GM03348 (cell line): ENCODE data around the gene TMCC1.
"Not testable (repeated sequence)": the region's sequence is repeated elsewhere in the genome, so short reads cannot be mapped to it uniquely, and the experiment has no call there.

Experiments
- DNase-seq: peaks from one replicate; pipeline ENCODE4 v3.0.0; 2012; ENCODE audit warnings: low spot score

The TMCC1 gene

DNA sequence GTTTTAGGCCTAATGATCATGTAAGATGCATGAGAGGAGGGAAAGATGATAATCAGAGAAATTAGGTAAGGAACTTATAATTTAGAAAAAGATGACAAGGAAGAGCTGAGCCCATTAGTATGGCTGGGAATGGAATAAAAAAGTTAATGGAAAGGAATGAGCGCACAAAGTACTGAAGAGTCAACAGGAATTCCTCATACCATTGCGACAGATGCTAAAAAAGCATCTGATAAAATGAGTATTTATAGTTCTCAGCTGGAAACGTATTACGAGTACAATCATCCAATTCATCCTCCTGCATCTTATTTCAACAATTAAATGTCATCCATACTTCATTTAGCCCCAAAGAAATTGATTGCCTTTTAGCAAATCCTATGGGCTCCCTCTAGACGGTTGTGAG lies 58.9 kb downstream of the TMCC1 start:
- DNase-seq = no peak

DNA sequence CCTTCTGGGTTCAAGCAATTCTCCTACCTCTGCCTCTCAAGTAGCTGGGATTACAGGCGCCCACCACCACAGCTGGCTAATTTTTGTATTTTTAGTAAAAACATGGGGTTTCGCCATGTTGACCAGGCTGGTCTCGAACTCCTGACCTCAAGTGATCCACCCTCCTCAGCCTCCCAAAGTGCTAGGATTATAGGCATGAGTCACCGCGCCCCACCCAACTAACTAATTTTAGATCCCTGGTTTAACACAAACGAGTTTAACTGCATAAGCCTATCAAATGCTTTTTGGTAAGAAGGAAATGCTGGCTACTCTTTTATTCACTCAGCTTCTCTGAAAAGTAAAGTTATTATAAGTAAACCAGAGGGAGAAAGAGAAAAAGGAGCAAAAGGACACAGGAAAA lies 61.6 kb downstream of the TMCC1 start:
- DNase-seq = not testable (repeated sequence)

DNA sequence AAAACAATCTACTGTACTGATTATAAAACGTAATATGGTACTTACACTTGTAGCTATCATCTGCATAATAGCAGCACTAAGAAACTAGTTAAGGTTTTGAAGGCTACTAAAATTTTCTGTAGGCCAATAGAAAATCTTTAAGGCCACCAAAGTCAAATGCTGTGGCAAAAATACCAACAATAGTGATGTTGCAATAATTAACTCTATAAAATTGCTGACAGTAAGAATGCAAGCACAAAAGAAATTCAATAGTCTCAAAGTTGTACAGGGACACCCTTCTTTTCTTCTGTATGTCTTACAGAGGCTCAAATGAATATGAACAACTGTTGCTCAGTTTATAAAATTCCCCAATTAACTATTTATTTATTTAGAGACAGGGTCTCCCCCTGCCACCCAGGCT lies 62.0 kb downstream of the TMCC1 start:
- DNase-seq = no peak

DNA sequence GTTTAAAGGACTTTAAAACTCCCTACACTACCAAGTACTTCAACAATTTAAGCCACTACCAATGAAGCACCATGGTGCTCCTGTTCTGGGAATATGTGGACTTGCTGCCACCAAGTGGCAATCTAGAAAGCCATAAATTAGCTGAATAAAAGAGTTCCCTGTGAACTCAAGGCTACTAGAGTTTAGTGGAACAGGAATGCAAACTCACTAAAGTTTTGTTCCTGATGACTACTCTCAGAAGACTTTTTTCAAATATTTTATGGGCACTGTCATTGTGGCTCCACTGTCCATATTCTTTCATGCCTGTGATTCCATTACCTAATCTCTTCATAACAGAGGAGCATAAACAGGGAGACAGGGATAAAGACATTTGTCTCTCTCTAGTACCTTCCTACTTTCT lies 63.9 kb downstream of the TMCC1 start:
- peak; percentile 73 for DNase-seq

DNA sequence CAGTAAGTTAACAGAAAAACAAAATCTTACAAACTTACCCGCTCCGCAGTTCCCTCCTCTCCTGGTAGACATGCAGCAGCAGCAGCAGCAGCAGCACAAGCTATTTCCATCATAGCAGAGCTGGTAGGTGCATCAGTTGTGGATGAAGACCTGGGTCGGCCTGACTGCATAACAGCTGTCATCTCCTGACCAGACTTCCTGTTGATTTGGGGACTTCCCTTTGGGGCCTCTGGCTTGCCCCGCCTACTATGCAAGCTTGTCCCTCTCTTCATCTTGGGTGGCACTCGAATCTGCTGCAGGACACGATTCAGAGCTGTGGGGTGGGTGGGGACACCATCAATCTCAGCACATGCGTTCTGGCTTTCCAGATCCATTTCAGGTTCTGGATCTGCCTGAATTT lies 65.7 kb downstream of the TMCC1 start:
- DNase-seq = no peak

DNA sequence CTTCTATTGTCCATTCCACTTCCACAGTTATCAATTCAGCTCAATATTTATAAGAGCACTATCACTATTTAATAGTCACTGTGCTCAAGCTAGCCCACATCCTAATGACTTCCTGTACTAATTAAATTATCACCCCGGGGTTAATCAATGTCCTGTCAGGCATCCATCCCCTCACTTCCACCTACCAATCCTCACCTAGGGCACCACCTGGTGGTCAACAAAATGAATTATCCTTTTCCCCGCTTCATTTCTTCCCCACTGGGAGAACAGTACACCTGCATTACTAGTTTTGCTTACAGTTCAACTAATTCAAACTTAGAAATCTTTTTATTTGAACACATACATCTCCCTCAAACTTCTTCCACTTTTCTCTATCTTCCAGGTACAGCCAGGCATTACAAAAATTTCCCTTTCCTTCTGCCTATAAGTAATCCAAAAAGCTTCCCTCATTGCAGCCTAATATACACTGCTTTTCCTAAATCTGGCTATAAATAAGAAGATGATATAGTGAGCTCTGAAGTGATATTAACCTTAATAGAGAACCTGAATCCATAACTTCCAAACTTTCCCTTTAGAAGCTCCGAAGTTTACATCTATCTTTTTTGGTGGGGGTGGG lies 68.5 kb downstream of the TMCC1 start:
- peak; percentile 61 for DNase-seq

DNA sequence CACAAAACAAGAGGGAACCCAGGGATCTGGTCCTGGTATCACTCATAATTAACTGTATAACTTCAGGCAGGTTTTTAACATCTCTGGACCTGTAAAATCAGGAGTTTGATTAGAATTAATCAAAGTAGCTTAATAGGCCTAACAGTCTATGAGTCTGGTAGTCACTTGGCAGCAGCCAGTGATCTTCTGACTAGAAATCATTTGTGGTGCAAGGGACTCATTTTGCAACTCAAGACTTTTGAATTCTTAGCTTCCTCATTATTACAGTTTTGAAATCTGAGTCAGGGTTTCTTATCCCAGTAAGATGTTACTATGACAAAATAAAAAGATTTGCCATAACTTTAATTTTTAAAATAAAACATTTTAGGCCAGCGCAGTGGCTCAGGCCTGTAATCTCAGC lies 70.8 kb downstream of the TMCC1 start:
- DNase-seq = peak; percentile 71

DNA sequence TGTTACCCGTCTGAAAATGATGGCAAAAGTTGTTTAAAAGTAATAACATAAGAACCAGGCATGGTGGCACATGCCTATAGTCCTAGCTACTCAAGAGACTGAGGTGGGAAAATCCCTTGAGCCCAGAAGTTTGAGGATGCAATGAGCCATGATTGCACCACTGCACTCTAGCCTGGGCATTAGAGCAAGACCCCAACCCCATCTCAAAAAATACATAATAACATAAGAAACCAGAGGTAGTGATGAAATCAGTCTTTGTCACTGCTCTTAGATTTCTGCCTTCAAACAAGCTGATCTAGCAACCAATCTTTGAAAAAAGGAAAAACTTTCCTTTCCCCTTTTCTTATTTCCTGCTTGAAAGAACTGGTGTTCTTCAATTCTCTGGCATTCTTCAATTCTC lies 71.3 kb downstream of the TMCC1 start:
- DNase-seq = no peak

DNA sequence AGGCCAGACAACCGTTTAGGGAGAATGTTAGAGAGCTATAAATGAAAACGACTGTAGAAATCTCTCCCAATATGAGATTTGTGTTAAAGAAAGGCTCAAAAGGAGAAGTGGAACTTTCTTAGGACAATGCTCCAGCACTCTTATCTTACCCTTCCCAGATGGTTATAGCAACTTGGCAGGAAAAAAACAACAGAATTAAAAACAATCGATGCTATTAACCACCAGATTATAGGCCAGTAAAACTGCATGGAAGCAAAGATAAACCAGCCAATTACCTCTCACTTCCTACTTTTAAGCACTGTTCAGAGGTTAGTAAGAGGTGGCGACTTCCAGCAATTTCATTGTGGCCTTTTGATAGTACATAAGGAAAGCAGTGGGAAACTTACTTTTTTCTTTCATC lies 72.9 kb downstream of the TMCC1 start:
- DNase-seq = no peak

DNA sequence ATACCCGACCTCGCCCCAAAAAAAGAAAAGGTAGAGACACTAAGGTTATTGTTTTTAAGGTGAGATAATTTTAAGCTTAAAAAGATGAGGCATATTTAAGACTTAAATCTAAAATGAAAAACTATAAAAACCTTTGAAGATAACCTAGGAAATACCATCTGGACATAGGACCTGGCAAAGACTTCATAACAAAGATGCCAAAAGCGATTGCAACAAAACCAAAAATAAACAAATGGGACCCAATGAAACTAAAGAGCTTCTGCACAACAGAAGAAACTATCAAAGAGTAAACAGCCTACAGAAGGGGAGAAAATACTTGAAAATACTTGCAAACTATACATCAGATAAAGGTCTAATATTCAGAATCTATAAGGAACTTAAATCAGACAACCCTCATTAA lies 80.9 kb downstream of the TMCC1 start:
- no peak for DNase-seq

DNA sequence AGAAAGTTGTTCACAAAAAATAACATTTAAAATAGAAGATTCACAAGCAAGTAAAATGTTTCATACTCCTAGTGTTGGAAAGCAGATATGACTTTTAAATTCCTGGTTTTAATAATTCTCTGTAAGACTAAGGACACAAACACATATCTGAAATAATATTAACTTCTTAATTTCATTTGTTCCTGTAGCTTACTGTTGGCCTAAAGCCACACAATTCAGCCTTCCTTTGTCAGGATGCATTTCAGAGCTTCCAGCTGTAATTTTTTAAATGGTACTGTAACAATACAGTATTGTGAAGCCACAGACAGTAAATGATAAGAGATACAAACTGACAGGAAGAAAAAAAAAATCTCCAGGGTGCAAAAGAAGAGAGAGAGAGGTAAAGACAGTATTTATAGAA lies 84.2 kb downstream of the TMCC1 start:
- DNase-seq = no peak

DNA sequence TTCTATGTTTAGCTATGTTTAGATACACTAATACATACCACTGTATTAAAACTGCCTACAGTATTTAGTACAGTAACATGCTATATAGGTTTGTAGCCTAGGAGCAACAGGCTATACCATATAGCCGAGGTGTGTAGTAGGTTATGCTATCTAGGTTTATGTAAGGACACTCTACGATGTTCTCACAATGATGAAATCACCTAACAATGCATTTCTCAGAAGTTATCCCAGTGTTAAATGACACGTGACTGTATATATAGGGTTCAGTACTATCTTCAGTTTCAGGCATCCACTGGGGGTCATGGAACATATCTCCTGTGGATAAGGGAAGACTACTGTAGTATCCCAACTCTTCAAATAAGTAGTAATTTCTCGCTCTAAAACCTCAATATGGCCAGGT lies 97.4 kb downstream of the TMCC1 start:
- DNase-seq = no peak

DNA sequence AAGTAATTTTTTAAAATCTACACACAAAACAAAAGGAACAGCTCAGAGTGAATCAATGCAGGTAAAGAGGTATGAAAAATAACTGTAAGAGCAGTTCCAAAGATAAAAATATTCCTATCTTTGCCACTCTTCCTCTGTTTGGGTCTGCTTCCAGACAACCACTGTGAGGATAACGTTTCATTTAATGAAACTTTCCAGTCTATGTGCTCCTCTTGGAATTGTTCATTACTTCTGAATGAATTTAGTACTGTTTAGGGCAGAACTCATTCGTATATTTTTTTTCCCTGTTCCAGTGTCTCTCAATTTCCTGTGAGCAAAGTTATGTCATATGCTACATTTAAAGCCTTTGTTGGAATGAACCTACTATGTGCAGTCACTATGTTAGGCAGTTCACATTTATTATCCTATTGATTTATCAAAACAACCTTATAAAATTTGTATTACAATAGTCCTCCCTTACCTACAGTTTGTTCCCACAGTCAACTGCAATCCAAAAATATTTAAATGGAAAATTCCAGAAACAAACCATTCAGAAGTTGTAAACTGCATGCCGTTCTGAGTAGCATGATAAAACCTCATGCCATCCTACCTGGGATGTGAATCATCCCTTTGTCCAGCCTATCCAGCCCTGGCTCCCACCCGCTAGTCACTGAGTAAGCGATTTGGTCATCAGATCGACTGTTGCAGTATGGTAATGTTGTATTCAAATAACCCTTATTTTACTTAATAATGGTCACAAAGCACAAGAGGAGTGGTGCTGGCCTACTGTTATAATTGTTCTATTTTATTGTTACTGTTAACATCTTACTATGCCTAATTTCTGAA lies 98.1 kb downstream of the TMCC1 start:
- DNase-seq = no peak

DNA sequence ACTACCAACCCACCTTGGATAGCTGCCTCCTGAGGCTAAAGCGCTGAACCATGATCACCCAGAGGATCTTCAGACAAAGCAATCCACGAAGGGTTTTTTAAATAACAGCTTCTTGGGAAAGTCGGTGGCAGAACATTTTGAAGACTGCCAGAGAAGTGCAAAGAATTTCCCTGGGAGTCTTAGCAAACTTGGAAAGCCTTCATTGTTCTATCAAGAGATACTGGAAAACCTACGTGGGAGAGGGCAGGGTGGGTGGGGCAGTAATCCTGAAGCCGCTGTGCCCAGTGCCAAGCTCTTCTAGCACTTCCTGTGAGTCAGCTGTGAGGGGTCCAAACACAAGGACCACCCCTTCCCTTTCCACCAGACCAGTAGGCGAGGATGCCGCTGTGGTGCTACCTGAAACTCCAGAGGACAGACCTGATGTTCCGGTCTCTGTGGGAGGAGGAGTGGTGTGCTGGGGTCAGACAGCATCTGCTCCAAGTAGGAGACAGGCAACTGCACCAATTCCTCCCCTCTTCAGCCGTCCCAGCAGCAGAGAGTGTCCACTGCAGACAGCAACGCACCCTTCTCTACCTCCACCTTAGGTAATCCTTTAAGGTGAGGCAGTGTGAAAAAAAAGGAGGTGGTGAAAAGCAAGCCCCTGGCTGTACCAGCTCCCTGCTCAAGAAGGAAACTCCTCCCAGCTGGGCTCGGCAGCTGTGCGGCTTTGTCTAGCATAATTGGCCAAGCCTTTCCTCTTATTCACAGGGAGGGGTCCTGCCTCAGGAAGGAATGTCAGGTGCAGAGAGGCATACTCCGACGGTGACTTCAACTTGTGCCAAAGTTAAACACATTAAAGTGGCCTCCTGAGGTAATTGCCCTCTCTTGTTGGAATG lies 99.0 kb downstream of the TMCC1 start:
- DNase-seq = peak; percentile 19

DNA sequence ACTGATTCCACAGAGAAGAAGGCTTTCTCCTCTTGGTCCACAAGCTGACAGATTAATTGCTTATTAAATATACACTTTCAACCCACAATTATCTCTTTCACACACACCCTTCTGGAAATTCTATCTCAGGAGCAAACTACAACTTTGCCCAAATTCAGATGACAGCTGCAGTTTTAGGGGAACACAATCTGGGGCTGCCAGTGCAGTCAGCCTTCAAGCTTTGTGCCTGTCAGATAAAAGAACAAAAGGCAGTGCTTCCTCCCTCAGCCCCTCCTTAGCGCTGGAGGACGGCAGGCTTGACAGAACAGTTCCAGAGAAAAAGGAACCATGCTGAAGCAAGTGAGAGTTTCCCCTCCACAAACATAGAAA lies 99.6 kb downstream of the TMCC1 start:
- DNase-seq = no peak

DNA sequence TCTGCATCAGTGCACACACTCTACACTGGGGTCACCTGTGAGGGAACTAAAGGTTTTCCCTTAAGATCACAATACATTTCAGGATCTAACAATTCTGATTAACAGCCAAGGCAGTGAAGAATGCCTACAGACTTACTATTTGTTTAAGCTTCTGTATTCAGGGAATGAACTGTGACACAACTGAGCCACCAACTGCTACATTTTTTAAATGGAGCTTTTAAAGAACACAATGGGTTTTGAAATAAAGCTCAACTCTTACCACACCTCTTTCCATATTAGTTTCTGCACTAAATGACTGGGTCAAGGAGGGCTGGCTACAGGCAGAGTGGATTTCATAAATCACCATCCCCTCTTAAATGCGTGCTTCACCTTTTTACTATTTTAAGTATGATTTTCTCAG lies 100.2 kb downstream of the TMCC1 start:
- DNase-seq = peak; percentile 13

DNA sequence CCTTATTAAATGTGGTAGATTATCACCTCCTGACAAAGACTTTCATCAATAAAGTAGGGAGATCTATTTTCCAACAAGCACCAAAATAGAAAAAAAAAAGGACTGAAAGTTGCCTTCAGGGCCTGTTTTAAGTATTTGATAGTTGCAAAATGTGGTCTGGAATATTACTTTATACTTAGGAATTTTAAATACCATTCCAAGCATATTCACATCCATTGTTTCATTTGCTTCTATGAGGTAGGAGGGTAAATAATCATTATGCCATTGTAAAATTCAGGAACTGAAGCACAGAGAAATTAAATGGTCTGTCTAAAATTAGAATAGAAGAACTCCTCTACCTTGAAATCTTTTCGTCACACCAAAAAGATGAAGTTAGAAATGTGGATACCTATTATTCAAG lies 110.0 kb downstream of the TMCC1 start:
- DNase-seq = peak; percentile 52

DNA sequence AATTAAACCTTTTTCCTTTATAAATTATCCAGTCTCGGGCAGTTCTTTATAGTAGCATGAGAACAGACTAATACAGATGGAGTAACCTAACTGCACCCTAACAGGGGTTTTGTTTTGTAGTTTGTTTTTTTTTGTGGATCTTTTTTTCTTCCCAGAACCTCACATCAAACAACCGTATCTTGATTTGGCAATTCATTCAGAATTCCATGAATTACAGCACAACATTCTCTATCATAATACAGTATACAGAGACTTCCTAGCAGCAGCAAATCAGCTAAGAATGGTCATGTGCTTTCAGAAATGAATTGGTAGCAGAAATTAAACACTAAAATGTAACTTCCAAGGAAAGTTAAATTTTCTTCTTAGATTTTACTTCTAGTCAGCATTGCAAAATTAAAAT lies 114.6 kb downstream of the TMCC1 start:
- DNase-seq = no peak

DNA sequence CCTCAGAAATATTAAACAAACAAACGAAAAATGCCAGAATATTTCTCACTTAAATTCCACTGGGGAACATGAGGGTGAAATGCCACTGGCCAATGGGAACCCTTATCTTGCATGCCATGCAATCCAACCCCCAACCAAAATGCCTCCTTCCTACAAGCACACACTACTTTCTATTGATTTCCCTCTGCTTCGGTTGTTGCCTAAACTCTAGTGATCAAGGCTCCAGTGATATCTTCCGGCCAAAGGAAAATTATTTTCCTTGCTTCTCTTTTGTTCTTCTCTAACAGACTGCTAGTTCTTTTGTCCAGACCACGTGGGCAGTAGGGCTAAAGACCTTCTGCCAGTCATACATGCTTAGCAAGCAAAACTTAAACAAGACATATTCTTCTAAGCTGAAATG lies 115.7 kb downstream of the TMCC1 start:
- no peak for DNase-seq

DNA sequence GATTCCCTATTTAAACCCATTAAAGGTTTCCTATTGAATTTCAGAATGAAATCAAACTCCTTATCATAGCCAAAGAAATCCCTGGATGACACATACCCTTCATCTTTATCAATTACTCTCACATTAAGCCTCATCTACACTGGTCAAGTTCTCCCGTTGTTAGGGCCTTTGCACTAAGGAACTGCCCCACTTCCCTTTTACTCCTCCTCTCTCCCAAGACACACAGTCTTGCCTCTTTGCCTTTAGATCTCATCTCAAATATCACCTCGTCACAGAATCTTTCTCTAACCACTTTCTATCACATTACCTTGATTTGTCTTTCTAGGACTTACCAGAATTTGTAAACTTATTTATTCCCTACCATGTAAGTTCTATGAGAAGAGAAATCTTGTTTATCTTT lies 117.6 kb downstream of the TMCC1 start:
- no peak for DNase-seq

DNA sequence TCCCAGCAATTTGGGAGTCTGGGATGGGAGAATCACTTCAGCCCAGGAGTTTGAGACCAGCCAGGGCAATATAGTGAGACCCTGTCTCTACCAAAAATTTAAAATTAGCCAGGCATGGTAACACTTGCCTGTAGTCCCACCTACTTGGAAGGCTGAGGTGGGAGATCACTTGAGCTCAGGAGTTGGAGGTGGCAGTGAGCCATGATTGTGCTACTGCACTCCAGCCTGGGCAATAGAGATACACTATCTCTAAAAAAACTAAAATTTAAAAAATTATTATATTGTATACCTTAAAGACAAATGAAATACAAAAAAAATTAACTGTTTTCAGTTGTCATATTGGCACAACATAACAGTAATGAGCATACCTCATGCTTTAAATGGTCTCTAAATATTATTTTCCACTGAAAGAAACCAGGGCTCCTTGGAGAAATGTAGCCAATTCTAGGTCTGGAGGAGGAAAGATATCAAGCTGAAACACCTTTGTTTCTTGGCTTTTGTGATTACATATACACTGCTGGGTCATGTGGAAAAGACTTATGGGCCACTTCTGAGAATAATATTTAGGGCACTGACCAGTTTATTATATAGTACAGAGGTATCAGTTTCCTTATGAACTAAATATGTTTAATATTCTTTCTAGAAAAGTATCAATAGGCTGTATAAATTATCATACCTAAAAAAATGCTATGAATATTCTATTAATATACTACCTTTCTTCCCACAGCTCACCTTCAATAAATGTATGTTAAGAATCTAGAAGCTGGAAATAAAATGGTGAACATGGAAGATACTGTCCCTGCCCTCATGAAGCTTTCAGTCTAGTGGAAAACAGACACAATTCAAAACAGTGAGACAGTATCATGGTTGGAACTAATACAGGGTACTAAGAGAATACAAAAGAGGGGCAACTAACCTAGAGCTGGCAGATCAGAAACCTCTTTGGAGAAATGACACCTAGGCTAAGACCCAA lies 119.5 kb downstream of the TMCC1 start:
- no peak for DNase-seq

DNA sequence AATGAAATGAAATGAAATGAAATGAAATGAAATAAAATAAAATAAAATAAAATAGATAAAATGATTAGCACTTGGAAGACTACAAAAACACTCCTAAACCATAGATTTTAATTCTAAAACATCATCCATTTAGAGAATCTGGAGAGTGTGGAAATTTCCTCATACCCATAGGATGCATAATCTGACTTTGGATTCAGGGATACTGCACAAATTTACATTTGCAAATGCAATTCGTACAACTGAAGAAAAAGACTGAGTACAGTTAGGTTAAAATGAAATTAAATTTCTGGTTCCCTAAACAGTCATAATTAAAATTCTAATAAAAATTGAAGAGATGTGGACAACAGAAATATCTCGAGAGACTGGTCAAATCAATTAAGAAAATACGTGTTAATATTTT lies 122.9 kb downstream of the TMCC1 start:
- DNase-seq = no peak
